Body of pancreas (tissue), 4 donors: ENCODE results near the gene APOA1.

Experiments
- POLR2A ChIP-seq, 3 donors: fragments of 450-650 bp; IDR thresholded peaks; one replicate each; pipeline ENCODE4 v1.6.1; 2016; ENCODE audit warnings: antibody characterized with exemption in 3 of 3, mild to moderate bottlenecking in 2 of 3
- TF ChIP-seq, protein P1 (sequence below), 7 experiments: fragments of 450-650 bp in 4 of 7; fragments of 200-600 bp in 3 of 7; sonication (generic) in 3 of 7; IDR thresholded peaks; one replicate each; pipeline ENCODE4 v1.5.1; 2016 to 2019; ENCODE audit warnings: antibody characterized with exemption in 7 of 7

DNA sequence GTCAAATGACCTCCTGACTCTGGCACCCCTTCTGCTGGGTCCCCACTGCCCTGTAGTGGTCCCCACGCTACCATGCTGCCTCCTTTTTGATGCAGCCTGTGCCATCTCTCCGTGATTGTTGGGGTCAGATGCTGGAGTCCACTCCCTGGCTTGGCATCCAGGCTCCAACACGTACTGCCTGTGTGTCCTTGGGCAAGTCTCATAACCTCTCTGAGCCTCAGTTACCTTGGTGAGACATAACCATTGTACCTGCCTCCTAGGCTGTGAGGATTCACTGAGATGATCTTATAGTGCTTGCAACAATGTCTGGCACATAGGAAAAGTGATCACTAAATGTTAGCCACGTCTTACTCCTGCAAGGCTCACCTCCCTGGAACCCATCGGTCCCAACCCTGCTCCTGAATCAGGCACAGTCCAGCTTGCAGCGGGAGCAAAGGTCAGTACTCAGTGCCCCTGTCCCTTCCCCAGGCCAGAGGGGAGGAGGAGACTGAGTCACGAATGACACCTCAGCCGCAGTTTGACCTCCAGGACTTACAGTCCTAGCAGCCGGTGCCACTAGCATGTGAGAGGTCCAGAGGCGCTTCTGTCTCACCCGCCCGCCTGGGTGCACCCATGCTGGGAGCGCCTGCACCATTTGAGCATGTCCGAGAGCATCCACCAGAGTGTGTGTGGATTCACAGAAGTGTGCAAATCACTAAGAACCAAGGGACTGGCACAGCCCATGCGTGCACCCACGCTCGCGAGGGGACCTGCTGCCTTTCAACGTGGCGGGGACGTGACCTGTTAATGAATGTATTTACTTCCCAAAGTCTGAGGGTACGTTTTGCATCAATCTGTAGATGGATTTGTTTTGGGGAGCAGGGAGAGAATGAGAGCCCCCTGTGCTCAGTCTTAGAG is 11.3 kb downstream of the APOA1 start:
- TF ChIP-seq POLR2A (IDR thresholded peaks at IDR 0.05) = no peak
- TF ChIP-seq, protein P1, sequence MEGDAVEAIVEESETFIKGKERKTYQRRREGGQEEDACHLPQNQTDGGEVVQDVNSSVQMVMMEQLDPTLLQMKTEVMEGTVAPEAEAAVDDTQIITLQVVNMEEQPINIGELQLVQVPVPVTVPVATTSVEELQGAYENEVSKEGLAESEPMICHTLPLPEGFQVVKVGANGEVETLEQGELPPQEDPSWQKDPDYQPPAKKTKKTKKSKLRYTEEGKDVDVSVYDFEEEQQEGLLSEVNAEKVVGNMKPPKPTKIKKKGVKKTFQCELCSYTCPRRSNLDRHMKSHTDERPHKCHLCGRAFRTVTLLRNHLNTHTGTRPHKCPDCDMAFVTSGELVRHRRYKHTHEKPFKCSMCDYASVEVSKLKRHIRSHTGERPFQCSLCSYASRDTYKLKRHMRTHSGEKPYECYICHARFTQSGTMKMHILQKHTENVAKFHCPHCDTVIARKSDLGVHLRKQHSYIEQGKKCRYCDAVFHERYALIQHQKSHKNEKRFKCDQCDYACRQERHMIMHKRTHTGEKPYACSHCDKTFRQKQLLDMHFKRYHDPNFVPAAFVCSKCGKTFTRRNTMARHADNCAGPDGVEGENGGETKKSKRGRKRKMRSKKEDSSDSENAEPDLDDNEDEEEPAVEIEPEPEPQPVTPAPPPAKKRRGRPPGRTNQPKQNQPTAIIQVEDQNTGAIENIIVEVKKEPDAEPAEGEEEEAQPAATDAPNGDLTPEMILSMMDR (IDR thresholded peaks at IDR 0.05) = no peak
